GM18909 (cell line): ENCODE measurements around the gene SLC6A12.
"Not testable (repeated sequence)": the region's sequence is repeated elsewhere in the genome, so short reads cannot be mapped to it uniquely, and the experiment has no call there.

ENCODE experiments used
- ATAC-seq: cut with Tn5 transposase; IDR thresholded peaks from one replicate; pipeline ENCODE4 v1.9.1; 2021; ENCODE audit warnings: mild to moderate bottlenecking; ENCODE audit not compliant: unreplicated experiment, poor library complexity

The SLC6A12 gene

DNA sequence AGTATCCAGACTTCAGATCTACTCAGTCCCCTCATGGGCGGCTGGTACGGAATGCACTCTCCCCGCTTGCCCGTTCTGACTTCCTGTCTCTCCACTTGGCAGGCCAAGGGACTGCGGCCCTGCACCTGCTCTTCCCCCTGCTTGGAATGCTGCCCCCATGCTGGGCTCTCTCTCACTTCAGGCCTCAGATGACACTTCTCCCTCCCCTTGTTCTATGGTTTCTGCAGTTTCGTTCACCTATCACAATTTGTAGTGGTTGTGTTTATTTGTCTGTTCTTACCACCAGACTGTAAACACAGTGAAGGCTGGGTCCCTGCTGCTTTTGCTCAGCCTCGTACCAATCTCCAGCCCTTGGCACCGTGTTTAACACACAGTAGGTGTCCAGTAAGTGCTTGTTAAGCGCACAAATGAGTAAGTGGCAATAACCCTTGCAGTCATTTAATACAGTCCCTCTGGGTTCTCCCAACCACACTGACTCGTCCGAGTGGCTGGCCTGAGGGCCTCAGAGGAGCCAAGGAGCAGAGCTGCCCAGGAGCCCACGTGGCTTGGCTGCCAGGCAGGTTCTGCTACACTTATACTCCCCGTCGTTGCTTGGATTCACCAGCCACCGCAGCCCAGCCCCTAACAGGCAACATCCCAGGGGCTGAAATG is 11.8 kb downstream of the SLC6A12 start:
- ATAC-seq, result no peak

GRCh38 chr12:201361-201760 is 12.6 kb downstream of the SLC6A12 start:
- no peak for ATAC-seq

GRCh38 chr12:198705-199104 is 15.3 kb downstream of the SLC6A12 start:
- no peak for ATAC-seq

DNA sequence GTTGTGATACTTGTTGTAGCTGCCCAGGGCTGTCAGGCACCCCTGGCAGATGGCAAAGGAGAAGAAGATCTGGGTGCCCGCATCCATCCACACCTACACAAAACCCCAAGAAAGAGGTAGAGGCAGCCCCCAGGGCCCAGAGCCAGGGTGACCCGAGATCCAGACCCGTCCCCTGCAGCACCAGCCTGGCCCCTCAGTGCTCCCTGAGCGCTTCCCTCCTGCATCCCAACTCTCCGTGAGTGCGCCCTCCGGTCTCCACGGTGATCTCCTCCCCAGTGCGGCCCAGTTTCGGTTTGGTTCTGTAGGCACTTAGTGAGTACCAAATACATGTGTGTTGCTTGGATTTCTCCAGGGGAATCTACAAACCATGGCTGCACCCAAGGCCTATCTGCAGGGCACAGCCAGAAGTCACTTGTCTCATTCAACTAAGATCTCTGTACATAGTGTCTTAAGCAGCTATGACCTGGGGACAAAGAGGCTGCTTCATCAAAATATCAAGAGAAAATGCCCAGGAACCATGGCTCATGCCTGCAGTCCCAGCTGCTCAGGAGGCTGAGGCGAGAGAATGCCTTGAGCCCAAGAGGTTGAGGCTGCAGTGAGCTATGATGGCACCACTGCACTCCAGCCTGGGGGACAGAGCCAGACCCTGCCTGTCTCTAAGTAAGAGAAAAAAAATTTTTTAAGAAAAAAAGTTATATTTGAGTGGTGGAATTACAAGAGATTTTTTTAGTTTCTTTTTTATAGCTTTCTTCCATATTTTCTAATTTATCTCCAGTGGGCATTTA is 15.9 kb downstream of the SLC6A12 start:
- no peak for ATAC-seq

GRCh38 chr12:197347-197746 is 16.6 kb downstream of the SLC6A12 start:
- no peak for ATAC-seq

GRCh38 chr12:196436-196835 is 17.5 kb downstream of the SLC6A12 start:
- ATAC-seq, result no peak

- ATAC-seq, result no peak
Measured at GRCh38 chr12:195951-196350, 18.0 kb downstream of the SLC6A12 start.

DNA sequence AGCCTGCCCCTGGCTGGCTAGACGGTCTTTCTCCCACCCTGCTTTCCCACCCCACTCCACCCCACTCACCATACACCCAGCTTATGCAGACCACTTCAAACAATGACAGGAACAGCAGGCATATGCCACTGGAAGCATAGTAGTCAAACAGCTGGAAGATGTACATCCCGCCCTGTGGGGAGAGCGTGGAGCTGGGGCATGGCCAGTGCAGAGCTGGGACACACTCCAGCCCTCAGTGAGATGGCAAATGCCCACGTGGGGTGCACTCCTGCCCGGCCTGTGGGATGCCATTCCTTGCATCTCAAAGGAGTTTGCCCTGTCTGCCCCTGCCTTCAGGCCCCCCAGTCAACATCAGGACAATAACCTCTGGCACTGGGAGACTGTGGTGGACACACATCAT is 18.8 kb downstream of the SLC6A12 start:
- ATAC-seq, result no peak

- no peak for ATAC-seq
Measured at GRCh38 chr12:194276-194675, 19.7 kb downstream of the SLC6A12 start.

GRCh38 chr12:193261-193660 is 20.7 kb downstream of the SLC6A12 start:
- no peak for ATAC-seq

GRCh38 chr12:191541-191940 is 22.4 kb downstream of the SLC6A12 start:
- ATAC-seq, result no peak

DNA sequence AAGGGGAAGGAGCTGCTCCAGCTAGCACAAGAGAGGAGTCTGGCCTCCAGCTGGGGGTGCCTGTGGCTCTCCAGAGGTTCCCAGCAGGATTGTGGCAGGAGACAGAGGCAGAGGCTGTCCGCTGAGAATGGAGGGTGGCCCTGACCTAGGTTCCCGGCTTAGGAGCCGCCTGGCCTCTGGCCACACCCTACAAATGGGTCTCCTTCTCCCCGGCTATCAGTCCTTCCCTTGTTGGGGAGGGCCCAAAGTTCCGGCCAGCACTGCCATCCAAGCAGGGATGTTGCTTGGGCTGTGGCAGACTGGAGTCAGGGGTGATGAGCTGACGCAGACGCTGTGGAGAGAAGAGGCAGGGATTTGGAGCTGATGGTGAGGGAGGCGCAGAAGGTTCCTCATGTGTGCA is 23.1 kb downstream of the SLC6A12 start:
- ATAC-seq, result no peak

DNA sequence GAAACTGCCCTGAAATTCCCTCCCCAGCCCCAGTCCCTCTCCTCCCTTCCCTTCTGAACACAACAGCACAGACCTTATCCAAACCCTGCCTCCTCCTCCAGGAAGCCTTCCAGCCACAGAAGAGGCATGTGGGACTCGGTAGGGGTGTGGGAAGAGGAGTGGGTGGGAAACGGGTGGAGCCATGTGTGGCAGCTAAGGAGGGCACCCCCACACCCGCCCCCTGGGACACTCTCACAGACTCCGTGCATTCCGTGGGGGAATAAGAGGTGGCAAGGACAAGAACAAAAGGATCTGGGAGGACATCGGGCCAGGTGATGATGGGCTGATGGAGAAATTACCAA is 24.4 kb downstream of the SLC6A12 start:
- no peak for ATAC-seq

DNA sequence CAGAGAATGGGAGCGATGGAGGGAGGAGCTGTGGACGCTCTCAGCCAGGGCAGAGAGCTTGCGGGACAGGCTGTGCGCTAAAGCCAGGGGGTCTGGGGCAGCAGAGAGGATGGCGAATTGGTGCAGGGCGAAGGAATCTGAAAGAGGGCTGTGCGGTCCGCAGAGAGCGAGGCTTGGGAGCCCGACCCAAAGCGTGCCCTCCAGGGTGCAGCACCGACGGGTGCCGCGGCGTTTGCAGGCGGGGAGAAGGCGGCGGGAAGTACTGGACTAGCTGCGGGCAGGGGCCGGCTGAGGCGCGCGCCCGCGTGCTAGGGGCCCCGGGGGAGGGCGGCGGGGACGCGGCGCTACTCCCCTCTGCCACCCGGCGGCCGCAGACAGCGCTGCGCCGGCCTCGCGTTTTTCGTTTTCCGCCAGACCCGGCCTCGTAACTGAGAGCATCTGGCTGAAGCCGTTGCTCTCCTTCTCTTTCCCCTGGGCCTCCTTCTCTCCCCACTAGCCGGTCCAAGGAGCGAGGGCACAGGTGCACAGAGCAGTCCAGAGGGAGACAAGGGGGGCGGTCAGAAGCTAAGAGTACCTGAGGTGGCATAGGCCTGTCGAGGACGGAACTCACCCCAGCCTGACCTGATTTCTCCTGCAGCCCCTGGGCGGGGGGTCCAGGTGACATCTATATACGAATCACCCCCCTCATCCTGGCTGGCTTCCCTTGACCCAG is 24.9 kb downstream of the SLC6A12 start:
- peak; percentile 45 for ATAC-seq

GRCh38 chr12:187986-188909 is 25.7 kb downstream of the SLC6A12 start:
- not testable (repeated sequence) for ATAC-seq

DNA sequence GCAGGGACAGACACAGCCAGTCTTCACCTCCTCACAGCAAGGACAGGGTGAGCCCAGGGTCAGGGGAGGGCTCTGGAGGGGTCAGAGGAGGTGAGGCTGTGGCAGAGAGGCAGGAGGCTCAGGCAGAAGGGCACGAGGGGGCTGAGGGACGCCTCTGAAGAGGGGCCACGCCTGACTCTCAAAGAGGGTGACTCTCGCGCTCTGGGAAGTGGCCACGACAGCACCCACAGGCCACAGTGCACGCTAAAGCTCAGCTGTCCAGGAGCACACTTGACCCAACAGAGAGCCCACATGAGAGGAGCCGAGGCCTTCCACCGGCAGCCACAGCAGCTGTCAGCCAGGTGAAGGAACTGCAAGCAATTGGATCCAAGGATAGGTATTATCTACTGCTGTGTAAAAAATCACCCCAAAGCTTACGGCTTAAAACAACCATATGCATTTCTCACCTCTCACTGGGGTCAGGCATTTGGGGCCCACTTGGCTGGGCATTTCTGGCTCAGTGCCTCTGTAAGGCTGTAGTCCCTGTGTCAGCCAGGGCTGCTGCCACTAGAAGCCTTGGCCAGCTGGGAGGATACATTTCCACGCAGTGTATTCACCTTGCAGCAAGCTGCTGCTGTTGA is 27.8 kb downstream of the SLC6A12 start:
- no peak for ATAC-seq

DNA sequence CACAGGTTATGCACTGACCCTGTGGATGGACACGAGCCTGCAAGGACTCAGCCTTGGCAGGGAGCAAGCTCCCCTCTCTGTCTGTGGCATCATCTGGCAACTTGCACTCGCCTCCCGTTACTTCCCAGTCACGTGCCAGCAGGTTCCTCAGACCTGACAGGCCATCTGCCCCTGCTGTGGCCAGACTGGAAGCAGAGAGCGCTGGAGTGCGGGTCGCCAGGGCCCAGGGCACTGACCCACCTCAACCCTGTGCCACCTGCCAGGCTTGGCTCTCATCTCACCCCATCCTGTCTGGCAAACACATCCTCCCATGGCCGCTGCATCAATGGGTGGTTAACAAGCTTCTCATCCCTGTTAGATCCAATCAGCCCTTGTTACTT is 28.4 kb downstream of the SLC6A12 start:
- ATAC-seq, result no peak

- ATAC-seq, result no peak
Measured at GRCh38 chr12:184811-185575, 29.0 kb downstream of the SLC6A12 start.

GRCh38 chr12:182381-182892 is 31.5 kb downstream of the SLC6A12 start:
- ATAC-seq, result no peak
